Endothelial cell of umbilical vein (primary cell): ENCODE results near the gene METTL9. TPM values are rescaled to one million over a fixed set of nuclear protein-coding genes. Genes with fewer than 3 reads are reported as not detected.

Experiments used
- BruUV-seq: library from RNA; stranded (reverse); fragments of 400-500 nt; replicated peaks from 2 replicates; lab custom pipeline; 2021; lab: Mats Ljungman, UMichigan
- CTCF ChIA-PET: fragments of 300-600, 350-600 bp; sonication (Branson Sonifier 250); formaldehyde crosslinking; loops from one replicate; lab custom pipeline; 2021; ENCODE audit warnings: antibody characterized with exemption, inconsistent platforms; lab: Charles Lee
- POLR2A ChIA-PET: fragments of 300-600, 350-600 bp; sonication (Branson Sonifier 250); formaldehyde crosslinking; loops from one replicate; lab custom pipeline; 2021; ENCODE audit warnings: antibody characterized with exemption, inconsistent platforms; lab: Charles Lee
- DNase-seq: peaks from one replicate; pipeline ENCODE4 v3.0.0-alpha.2; 2011; ENCODE audit warnings: low read depth, low spot score
- FAIRE-seq: peaks from 2 replicates; lab custom pipeline; 2011; peaks lifted over from hg19 to GRCh38; lab: Jason Lieb, UNC
- H2AFZ ChIP-seq: 2 replicates; pipeline ENCODE4 v1.6.0; 2012; ENCODE audit warnings: low read depth, low read length, control low read depth, inconsistent platforms
- H3K27ac ChIP-seq: 2 replicates; pipeline ENCODE4 v1.5.1; 2011; ENCODE audit warnings: low read depth, mild to moderate bottlenecking, control low read depth, low read length, moderate library complexity; ENCODE audit not compliant: insufficient read depth
- H3K27me3 ChIP-seq, 2 experiments: 2 replicates each; pipeline versions ENCODE4 v1.6.0 to v1.6.1; 2011; ENCODE audit warnings: low read length in 2 of 2, mixed read lengths in 1 of 2; ENCODE audit not compliant: control insufficient read depth in 2 of 2, insufficient read depth in 2 of 2
- H3K36me3 ChIP-seq, 2 experiments: 2 replicates in 1 of 2; 3 replicates in 1 of 2; pipeline ENCODE4 v1.5.1; 2011; ENCODE audit warnings: low read length in 2 of 2, mild to moderate bottlenecking in 1 of 2, moderate library complexity in 1 of 2; ENCODE audit not compliant: control insufficient read depth in 2 of 2, insufficient read depth in 2 of 2; ENCODE audit errors: extremely low read depth in 1 of 2
- H3K4me1 ChIP-seq: 3 replicates; pipeline ENCODE4 v1.5.1; 2011; ENCODE audit warnings: mild to moderate bottlenecking, low read length; ENCODE audit not compliant: control insufficient read depth, insufficient read depth; ENCODE audit errors: extremely low read depth
- H3K4me2 ChIP-seq: 2 replicates; pipeline ENCODE4 v1.6.1; 2011; ENCODE audit warnings: low read length, control low read depth, mixed read lengths; ENCODE audit not compliant: insufficient read depth
- H3K4me3 ChIP-seq, 3 experiments: fragments of 200-600 bp in 1 of 3; sonication (generic), shearing (Covaris generic) in 1 of 3; replicated peaks in 1 of 3; 2 replicates each; pipeline ENCODE4 v1.5.1; 2011 to 2016; ENCODE audit warnings: control low read depth in 3 of 3, low read length in 3 of 3, mild to moderate bottlenecking in 2 of 3, inconsistent platforms in 1 of 3, low read depth in 1 of 3, moderate library complexity in 1 of 3; ENCODE audit not compliant: insufficient read depth in 1 of 3
- H3K79me2 ChIP-seq: 2 replicates; pipeline ENCODE4 v1.6.0; 2012; ENCODE audit warnings: low read length, inconsistent platforms; ENCODE audit not compliant: control insufficient read depth, insufficient read depth
- H3K9ac ChIP-seq: replicated peaks from 2 replicates; pipeline ENCODE3; 2011; ENCODE audit warnings: low read length, control low read depth; ENCODE audit not compliant: insufficient read depth; ENCODE audit errors: extremely low read depth
- H3K9me1 ChIP-seq: replicated peaks from 3 replicates; pipeline ENCODE4 v1.6.0; 2011; ENCODE audit warnings: mild to moderate bottlenecking, low read length; ENCODE audit not compliant: control insufficient read depth, insufficient read depth; ENCODE audit errors: extremely low read depth
- H3K9me3 ChIP-seq: replicated peaks from 2 replicates; pipeline ENCODE4 v1.5.1; 2012; ENCODE audit warnings: low read length, inconsistent platforms; ENCODE audit not compliant: control insufficient read depth, insufficient read depth
- H4K20me1 ChIP-seq: replicated peaks from 2 replicates; pipeline ENCODE3; 2011; ENCODE audit warnings: mild to moderate bottlenecking, low read length; ENCODE audit not compliant: control insufficient read depth, insufficient read depth; ENCODE audit errors: extremely low read depth
- EZH2 ChIP-seq: IDR thresholded peaks from 2 replicates; pipeline ENCODE4 v1.6.1; 2012; ENCODE audit warnings: borderline replicate concordance, low read depth, mild to moderate bottlenecking, moderate library complexity, low read length, inconsistent platforms; ENCODE audit not compliant: severe bottlenecking
- FOS ChIP-seq: IDR thresholded peaks from 2 replicates; pipeline ENCODE4 v1.6.1; 2011; ENCODE audit warnings: mild to moderate bottlenecking, low read length, moderate library complexity, borderline replicate concordance; ENCODE audit not compliant: insufficient read depth
- GATA2 ChIP-seq: IDR thresholded peaks from 2 replicates; pipeline ENCODE4 v1.7.0; 2011; ENCODE audit warnings: low read depth, mild to moderate bottlenecking, moderate library complexity, mixed read lengths, low read length; ENCODE audit not compliant: insufficient read length, insufficient read depth
- JUN ChIP-seq: IDR thresholded peaks from 2 replicates; pipeline ENCODE4 v1.6.1; 2011; ENCODE audit warnings: borderline replicate concordance, low read depth; ENCODE audit not compliant: insufficient read length, insufficient read depth
- MYC ChIP-seq: IDR thresholded peaks from one replicate; pipeline ENCODE4 v1.6.1; 2011; ENCODE audit warnings: mild to moderate bottlenecking, low read depth, low read length
- POLR2A ChIP-seq: IDR thresholded peaks from 2 replicates; pipeline ENCODE4 v1.6.1; 2012; ENCODE audit warnings: low read depth, mild to moderate bottlenecking, control low read depth, low read length
- POLR2AphosphoS5 ChIP-seq: IDR thresholded peaks from 2 replicates; pipeline ENCODE4 v1.6.1; 2012; ENCODE audit warnings: low read depth, mild to moderate bottlenecking, control low read depth, low read length, moderate library complexity; ENCODE audit not compliant: insufficient read depth
- dilution Hi-C: fragments of 300-500 bp; cut with MboI; formaldehyde crosslinking; loops from one replicate; pipeline ENCODE4 v1.15.0; 2019; ENCODE audit warnings: low sequenced_read_pairs; ENCODE audit not compliant: extremely low pct_ligation_motif_present
- intact Hi-C: fragments of 100-400 bp; cut with micrococcal nuclease; formaldehyde crosslinking; loops from one replicate; pipeline ENCODE4 v1.10.0; 2022
- polyA plus RNA-seq, 4 experiments: library from polyadenylated mRNA; depleted of rRNA in 3 of 4; stranded (reverse) in 3 of 4; unstranded in 1 of 4; fragments of >200 nt; gene quantifications; 2 replicates each; pipeline versions ENCODE4 v1.2.1 to v1.2.3, GENCODE V29; 2011 to 2012; ENCODE audit warnings: missing spikeins in 1 of 4
- total RNA-seq: library from RNA; stranded (reverse); gene quantifications from 2 replicates; pipeline ENCODE4 v1.2.3, GENCODE V29; 2021
- TF ChIP-seq, protein P1 (sequence below): IDR thresholded peaks from 2 replicates; pipeline ENCODE4 v1.6.1; 2011; ENCODE audit not compliant: insufficient read depth, insufficient read length
- TF ChIP-seq, protein P2 (sequence below), 2 donors: IDR thresholded peaks; 1 replicate in 1 of 2; 2 replicates in 1 of 2; pipeline ENCODE4 v1.5.1; 2011; ENCODE audit warnings: low read length in 2 of 2, mild to moderate bottlenecking in 2 of 2, moderate library complexity in 2 of 2, control low read depth in 1 of 2, inconsistent platforms in 1 of 2, low read depth in 1 of 2; ENCODE audit not compliant: insufficient read depth in 1 of 2; ENCODE audit errors: extremely low read depth in 1 of 2

METTL9 gene
- total and polyA plus RNA-seq, 2 donors (not counting 3 experiments of a cell fraction or from before 2014, with no cell fraction given): 53.8 to 121 TPM

DNA sequence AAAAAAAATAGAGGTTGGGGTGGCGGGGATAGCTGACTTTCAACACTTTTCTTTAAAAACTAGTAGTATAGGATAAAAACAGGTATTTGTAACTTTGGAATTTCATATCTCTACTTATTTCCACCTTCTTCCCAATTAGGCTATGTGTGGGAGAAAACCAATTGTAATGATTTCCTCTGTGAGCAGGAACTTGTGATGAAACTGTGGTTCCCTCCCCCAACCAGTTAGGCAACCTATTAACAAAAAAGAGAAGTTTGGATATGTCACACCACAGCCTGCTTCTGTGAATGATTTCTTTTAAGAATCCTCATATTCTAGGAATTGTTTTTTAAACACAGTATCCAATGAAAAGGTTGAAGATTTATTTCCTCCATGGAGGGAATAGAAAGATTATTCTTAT, 51.1 kb downstream of the METTL9 start:
- no peaks in the 10 kb centered on the region for H3K9me1 ChIP-seq
- peaks cover 15% of the 10 kb centered on the region for H3K4me1 ChIP-seq
- no peaks in the 10 kb centered on the region for H3K36me3 ChIP-seq
- no peak overlapping the region for H2AFZ ChIP-seq
- dilution Hi-C loops: no loop called here
- ChIA-PET POLR2A (no interaction called here), CTCF (interaction anchor here (0.9 to 3.0 kb wide), 3 partner anchors 10 to 57 kb away, joined by 3 to 8 read pairs (median 3); no protein-coding TSS in a partner anchor)
- no peak for DNase-seq
- H3K4me2 ChIP-seq: no peak overlapping the region
- H3K27me3 ChIP-seq: no peaks in the 10 kb centered on the region
- BruUV-seq: no TSS peak
- H4K20me1 ChIP-seq: no peaks in the 10 kb centered on the region
- no peak for TF ChIP-seq FOS
- TF ChIP-seq GATA2: no peak
- TF ChIP-seq JUN: no peak
- TF ChIP-seq, protein P1, sequence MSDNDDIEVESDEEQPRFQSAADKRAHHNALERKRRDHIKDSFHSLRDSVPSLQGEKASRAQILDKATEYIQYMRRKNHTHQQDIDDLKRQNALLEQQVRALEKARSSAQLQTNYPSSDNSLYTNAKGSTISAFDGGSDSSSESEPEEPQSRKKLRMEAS: no peak
- TF ChIP-seq POLR2A: no peak
- TF ChIP-seq POLR2AphosphoS5: no peak
- no peak for TF ChIP-seq MYC
- TF ChIP-seq EZH2: no peak
- TF ChIP-seq, protein P2, sequence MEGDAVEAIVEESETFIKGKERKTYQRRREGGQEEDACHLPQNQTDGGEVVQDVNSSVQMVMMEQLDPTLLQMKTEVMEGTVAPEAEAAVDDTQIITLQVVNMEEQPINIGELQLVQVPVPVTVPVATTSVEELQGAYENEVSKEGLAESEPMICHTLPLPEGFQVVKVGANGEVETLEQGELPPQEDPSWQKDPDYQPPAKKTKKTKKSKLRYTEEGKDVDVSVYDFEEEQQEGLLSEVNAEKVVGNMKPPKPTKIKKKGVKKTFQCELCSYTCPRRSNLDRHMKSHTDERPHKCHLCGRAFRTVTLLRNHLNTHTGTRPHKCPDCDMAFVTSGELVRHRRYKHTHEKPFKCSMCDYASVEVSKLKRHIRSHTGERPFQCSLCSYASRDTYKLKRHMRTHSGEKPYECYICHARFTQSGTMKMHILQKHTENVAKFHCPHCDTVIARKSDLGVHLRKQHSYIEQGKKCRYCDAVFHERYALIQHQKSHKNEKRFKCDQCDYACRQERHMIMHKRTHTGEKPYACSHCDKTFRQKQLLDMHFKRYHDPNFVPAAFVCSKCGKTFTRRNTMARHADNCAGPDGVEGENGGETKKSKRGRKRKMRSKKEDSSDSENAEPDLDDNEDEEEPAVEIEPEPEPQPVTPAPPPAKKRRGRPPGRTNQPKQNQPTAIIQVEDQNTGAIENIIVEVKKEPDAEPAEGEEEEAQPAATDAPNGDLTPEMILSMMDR (IDR thresholded peaks at IDR 0.05; ENCODE audit: extremely low read depth in 1 of 2, insufficient read depth in 1 of 2, low read depth in 1 of 2, low read length in 2 of 2): no peak
- no peaks in the 10 kb centered on the region for H3K9me3 ChIP-seq
- H3K27ac ChIP-seq: no peak overlapping the region
- no peak for FAIRE-seq
- H3K9ac ChIP-seq: no peak overlapping the region
- H3K79me2 ChIP-seq: peaks cover 16% of the 10 kb centered on the region
- intact Hi-C loops: no loop called here
- H3K4me3 ChIP-seq: no peak overlapping the region
